GM19328 (cell line): ENCODE data around the gene CHD1L.
"Not testable (repeated sequence)": the region's sequence is repeated elsewhere in the genome, so short reads cannot be mapped to it uniquely, and the experiment has no call there.

Source experiments
- ATAC-seq: cut with Tn5 transposase; IDR thresholded peaks from one replicate; pipeline ENCODE4 v1.9.1; 2021; ENCODE audit warnings: mild to moderate bottlenecking, moderate library complexity; ENCODE audit not compliant: unreplicated experiment

Gene CHD1L

DNA sequence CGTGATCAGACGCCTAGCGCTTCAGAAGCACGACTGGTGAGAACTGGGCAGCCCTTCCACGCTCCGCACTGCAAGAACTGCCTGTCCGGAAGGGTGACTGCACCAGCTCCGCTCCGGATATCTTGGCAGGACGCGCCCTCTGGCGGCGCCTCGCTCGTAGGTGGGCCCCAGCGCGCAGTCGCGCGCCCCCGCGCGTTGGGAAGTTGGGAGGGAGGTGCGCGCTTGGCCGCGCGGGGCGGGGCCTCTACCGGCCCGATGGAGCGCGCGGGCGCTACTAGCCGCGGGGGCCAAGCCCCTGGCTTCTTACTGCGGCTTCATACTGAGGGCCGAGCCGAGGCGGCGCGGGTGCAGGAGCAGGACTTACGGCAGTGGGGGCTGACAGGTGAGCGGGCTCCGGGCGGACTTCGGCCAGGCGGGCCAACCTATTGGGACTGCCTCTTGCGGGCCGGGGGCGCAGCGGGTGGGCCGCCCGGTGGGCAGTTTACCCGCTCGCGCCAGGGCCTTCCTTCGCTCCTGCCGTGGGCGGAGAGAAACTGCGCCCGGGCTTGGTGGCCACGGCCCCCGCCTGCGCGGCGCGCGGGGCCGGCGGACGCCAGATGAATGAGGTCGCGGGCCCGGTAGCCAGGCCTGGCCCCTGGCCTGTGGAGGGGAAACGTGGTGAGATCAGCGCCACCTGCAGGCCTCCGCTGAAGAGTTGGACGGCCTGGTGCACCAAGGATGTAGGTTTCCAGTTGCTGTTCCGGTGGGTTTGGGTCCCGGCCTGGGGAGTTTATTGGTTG is at the start of gene CHD1L:
Gene CHD1L (plus strand): TSS at position 236 of the 779 bp plus-strand sequence. CDS start 20 bp downstream, at position 256.
- ATAC-seq, result peak; percentile 82

DNA sequence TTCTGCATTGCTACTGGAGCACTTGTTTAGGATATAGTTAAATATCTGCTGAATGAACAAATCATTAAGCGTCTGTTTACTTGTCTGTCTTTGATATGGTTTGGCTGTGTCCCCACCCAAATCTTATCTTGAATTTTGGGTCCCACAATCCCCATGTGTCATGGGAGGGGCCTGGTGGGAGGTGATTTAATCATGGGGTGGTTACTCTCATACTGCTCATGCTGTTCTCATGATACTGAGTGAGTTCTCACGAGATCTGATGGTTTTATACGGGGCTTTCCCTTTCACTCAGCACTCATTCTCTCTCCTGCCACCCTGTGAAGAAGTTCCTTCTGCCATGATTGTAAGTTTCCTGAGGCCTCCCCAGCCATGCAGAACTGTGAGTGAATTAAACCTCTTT is 45.2 kb upstream of the CHD1L start:
- not testable (repeated sequence) for ATAC-seq

DNA sequence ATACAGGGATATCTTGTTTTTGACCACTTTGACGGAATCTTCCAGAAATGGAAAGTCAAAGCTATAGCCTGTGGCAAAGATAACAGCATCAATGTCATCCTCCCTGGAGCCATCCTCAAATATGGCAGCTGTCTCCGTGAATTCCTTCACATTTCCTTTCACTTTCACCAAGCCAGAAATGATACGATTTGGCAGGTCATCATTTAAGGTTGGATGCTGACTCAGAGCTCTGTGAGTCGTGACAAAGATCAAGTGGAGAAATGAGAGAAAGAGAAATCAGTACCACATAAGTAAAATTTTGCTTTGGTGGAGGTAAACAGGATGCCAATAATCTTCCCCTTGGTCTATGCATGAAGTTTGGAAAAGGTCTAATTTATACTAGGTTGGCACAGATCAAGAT is 41.2 kb upstream of the CHD1L start:
- ATAC-seq, result no peak

DNA sequence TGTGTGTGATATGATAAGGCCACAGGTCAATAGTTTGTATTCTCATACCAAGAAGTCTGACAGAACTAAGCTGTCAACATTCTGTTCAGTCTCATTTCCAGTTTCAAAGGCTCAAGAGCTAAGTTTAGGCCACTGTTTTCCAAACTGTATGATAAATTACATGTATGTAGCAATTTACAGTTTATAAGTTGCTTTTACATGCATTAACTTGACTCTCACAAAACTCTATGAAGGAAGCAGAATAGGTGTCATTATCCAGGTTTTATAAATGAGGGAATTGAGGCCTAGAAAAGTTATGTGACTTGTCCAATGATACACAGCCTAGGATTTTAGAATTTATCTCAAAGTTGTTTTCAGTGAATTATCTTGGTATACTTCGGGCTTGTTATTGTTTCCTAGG is 40.7 kb upstream of the CHD1L start:
- no peak for ATAC-seq

DNA sequence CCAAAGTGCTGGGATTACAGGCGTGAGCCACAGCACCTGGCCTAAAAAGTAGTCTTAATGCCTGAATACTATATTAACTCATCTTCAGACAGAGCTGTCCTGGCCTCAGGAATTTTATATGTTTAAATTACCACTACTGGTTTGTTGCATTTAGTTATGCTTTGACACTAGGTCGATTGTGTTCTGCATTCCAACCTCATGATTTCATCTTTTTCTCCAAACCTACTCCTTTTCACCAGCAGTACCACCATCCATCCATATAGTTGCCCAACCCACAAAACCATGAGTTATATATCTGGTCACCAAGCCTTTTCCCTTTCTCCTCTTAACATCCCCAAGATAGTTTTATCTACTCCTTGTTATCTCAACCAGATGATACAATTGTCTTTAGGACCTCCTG is 39.9 kb upstream of the CHD1L start:
- ATAC-seq, result no peak

DNA sequence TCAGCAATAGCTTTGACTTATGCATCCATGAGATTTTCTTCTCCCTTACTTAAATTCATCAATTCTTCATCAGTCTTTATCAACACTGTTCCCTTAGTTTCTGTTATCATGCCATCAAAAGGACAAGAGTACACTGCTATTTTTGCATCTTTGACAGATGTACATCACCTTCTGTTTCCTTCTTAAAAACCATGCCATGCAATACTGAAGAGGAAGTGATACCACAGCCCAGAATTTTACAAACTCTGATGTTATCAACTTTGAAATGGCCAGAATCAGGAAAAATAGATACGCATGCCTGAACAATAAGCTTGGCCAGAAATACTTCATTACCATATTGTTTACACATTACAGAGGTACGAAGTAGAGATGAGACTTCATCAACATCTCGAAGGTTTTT is 38.4 kb upstream of the CHD1L start:
- no peak for ATAC-seq

DNA sequence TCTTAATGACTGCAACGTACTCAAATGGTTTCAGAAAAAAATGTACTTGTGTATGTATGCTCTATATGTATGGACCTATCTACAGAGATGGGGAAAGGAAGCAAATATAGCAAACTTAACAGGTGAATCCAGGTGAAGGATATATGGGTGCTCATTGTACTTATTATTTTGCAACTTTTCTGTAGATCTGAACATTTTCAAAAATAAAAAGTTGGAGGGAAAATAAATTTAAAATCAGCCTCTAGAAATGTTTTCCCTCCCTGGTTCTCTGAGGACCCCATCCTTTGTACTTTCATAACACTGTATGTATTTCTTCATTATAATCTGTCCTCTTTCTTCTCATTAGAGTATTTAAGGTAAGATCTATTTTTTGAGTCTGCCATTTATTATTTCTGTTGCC is 35.3 kb upstream of the CHD1L start:
- ATAC-seq, result no peak

DNA sequence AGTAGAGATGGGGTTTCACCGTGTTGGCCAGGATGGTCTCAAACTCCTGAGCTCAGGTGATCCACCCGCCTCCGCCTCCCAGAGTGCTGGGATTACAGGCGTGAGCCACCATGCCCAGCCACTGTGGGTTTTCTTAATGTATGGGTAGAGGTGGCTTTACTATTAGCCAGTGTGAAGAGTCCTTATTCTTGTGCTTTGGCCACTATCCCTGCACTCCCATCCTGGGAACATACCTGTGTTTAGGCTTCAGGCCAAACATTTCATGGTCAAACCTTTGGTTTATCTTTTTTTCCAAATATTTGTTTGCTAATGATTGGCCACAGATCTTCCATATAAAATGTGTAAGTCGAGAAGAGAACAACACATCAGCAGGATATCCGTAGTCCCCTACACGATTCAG is 33.9 kb upstream of the CHD1L start:
- ATAC-seq, result no peak

DNA sequence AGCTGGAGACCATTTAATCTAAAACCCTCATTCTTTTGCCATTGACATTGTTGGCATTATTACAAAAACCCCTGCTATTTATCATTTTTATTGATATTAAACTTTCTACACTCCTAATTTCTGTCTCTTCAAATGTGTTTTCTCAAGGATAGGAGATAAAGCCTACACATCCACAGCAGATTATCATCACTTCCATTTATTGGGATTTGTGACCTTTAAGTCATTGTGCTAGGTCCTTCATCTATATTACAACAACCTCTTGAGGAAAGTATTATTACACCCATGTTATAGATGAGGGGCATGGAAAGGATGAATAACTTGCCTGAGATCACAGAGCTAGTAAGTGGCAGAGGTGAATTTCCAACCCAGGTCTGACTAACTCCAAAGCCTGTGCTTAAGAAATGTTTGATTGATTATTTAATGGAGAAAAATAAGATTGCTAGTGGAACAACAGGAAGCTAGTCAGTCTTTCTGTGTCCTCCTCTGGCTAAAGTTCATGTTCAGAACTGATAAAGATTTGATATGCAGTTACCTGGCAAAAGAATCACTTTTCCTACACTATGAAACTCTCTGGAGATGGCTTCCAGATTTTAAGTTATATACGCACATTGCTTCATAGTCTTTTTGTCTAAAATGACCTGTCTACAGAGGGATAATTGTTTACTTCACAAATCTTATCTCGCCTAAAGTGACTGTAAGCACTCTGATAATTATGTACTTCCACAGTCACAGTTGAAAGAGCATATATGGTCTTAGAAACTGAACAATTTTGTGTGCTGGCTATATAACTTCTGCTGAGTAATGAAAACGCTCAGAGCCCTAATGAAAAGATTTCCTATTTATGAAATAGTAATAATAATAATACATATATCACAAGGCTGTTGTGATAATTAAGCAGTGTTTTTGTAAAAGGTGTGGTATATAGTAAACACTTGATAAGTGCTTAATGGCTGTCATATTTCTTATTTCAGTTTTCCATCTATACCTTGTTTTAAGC is 32.4 kb upstream of the CHD1L start:
- no peak for ATAC-seq

DNA sequence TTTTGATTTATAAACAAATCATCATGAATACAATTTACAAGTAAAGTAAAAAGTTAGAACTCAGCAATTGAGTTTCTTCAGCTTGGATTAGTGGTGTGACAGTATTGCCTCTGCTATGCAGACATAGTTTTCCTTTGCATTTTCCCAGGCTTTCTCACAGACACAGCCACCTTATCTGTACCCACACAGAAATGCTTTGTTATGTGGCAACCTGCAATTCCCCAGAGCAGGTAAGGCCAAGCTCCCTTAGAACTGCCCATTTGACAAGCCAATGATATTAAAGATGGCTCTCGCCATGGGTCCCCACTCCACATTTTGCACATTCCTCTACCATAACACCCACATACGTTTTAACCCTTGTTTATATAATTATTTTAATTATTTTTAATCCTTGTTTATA is 31.5 kb upstream of the CHD1L start:
- no peak for ATAC-seq

DNA sequence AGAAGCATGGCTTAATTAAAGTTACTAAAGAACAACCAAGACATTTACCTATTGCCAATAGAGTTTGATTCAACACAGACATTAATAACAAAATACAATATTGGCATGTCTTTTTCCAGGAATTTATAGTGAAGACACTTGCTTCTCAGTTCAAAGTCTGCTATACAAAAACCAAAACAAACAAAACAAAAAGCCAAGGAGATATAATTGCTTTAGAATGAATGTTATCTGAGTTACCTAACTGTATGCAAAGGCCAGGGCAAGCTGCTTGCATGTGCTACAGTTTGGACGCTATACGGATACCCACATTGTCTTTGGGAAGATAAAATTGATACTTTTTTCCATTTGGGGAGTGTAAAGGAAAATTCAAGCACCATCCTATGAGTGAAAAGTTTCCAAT is 30.9 kb upstream of the CHD1L start:
- no peak for ATAC-seq

DNA sequence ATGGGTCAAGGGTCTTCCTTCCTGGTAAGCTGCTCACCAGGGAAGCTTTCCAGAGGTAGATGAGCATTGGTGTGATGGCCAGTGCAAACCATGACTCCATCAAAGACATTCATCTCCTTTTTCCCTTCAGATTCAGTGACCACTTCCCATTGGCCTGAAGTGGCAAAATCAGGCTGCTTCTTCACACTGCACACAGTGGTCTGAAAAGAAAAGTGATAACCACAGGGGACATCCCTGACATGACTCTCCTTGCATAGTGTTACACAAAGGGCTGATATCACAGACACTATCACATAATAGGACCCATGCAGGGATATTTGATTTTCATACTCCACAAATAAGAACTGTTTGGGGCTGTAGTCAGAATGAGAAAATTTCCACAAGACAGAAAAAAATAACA is 29.2 kb upstream of the CHD1L start:
- ATAC-seq, result no peak

DNA sequence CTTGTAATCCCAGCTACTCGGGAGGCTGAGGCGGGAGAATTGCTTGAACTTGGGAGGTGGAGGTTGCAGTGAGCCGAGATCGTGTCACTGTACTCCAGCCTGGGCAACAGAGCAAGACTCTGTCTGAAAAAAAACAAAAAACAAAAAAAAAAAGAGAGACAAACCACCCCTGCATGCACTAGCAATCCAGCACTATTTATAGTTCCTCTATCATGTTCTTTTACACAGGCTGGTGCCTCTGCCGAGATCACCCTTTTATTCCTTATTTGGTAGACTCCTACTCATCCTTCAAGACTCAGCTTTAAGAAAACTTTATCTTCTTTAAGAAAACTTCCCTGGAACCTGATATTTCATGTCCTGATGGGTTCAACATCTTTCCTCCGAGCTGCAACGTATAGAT is 28.2 kb upstream of the CHD1L start:
- no peak for ATAC-seq

DNA sequence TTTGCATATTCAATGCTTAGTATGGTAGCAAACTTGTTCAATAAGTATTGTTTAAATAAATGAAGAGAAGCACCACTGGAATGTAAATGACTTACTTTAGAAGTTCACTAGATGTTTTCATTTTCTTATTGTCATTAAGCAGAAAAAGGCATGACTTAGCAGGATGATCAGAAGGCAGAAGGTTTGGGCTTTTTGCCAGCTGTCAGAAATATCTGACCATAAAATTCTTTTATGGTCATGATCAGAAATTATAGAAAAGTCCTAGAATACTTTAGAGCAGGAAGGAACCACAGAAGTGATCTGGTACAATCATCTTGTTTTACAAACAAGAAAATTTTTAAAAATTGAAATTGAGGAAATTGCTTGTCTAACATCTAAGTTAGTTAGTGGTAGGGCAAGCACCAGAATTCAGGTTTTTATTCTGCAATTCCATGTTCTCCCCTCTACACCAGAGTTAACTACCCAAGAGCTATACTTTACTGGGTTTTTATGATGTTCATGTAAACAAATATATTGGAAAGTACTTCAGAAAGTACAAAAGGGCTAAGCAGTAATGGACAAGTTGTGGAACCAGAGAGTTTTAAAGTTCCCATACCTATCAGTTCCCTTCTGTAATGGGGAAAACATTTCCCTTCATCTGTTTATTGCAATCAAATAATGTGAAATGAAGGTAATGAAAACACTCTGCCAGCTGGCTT is 27.5 kb upstream of the CHD1L start:
- no peak for ATAC-seq

DNA sequence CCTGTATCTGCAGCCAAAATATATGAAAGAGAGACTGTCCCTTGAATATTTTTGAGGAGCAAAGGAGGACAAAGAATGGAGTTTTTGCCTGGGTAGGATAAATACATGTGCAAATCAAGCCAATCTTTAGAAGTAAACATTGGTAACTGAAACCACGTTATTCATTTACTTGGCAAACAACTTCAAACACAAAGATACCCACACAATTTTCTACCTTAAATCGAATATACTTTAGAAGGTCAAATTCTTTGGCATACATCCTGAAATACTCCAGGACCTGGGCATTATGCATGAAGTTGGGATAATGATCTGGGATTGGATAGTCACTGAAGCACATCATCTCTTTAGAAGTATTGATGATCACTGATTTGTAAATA is 27.0 kb upstream of the CHD1L start:
- ATAC-seq, result no peak

DNA sequence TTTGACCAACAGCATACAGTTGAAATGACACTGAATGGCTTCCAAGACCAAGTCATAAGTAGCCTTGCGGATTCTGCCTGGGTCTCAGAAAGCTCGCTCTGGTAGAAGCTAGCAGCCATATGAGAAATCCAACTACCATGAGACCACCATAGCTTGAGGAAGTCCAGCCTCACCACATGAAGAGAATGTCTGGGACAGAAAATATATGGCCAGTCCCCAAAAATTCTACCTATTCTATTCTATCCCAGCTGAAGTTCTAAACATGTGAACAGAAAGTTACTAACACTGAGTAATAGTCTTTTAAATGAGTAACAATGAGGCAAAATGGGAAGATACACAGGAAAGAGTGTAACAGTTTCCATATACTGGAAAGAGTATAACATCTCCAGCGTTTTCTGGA is 26.4 kb upstream of the CHD1L start:
- ATAC-seq, result no peak

DNA sequence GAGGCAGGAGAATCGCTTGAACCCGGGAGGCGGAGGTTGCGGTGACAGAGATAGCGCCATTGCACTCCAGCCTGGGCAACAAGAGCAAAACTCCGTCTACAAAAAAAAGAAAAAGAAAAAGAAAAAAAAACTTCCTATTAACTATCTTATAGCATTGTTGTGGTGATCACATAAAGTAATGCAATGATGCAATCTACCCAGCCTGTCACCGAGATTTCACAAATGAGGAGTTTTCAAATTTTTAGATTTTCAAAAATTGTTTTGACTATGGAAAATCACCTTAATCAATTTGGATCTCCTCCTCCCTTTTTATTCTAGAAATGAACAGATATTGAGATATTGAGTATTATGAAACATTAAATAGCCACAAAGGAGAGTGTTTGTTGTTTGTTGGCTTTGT is 25.3 kb upstream of the CHD1L start:
- ATAC-seq, result no peak

DNA sequence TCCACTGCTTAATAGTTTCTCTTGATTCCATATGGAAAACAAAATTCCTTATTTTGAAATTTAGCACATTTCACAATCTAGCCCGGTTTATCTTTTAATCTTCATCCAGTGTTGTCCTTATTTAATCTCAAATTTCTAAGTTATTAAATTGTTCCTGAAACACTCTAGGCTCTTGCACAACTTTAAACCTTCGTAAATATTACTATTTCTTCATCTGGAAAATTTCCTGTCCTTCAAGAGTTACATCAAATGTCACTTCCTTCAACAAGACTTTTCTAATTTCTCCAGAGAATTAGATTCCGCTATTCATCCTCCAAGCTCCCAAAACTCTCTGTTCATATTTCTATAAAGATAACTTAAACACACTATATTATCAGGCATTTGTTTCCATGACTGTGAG is 23.9 kb upstream of the CHD1L start:
- no peak for ATAC-seq

DNA sequence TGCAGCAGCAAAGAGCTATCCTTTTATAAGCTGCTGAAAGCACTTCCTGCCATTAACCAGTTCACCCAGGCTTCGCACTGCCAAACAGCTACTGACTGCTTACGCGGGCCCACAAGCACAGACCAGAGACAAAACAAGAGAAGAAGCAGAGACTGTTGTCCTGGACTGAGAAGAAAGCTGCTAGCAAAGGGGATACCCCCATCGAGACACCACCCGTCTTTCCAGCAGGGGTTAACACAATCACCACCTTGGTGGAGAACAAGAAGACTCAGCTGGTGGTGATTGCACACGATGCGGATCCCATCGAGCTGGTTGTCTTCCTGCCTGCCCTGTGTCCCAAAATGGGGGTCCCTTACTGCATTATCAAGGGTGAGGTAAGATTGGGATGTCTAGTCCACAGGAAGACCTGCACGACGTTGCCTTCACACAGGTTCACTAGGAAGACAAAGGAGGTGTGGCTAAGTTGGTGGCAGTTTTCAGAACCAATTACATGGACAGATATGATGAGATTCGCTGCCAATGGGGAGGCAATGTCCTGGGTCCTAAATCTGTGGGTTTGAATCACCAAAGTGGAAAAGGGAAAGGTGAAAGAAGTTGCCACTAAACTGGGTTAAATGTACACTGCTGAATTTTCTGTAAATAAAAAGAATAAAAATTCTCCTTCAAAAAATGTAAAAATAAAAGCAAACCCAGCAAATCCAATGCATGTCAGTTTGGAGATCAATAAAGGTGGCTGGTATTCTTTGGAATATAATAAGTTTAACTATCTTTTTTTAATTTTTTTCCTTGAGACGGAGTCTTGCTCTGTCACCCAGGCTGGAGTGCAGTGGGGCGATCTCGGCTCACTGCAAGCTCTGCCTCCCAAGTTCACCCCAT is 18.5 kb upstream of the CHD1L start:
- ATAC-seq, result no peak

DNA sequence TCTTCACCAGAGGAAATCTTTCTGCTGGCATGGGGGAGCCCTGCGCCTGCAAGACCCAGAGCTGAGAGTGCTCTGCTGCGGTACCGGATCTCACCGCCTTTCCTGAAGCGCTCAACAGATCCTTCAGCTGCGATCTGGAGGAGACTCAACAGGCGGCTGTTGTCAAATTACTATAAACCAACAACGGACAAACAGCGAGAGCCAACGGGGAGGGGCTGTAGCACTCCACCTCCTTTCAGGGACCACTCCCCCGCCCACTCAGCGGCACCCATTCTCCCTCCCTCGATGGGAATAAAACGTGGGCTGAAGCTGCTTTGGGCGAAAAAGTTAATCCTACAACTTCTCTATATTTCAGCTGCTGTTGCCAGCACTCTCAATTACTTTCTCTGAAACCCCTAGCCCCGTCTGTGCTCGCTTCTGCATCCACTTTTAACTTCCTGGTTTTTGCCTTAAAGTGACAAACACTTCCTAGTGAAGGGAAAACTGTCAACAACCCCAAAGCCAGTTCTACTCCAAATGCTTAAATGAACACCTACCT is 17.2 kb upstream of the CHD1L start, which contains the start of gene FMO5:
Gene FMO5 (minus strand): TSS at position 147 of the 538 bp plus-strand sequence. CDS start 310 bp downstream, outside the sequence.
- ATAC-seq, result no peak
